Measurements from ENCODE around the gene SP6. TPM values are rescaled to one million over a fixed set of nuclear protein-coding genes. Genes with fewer than 3 reads are reported as not detected.

The SP6 gene
- total RNA-seq, 1 experiment from 2014 or later = 10.8 TPM

- TF ChIP-seq REST (IDR thresholded peaks at IDR 0.05; ENCODE audit: low read depth) = no peak
- peak; percentile 81 for TF ChIP-seq YY1 (IDR thresholded peaks at IDR 0.05; ENCODE audit: extremely low read depth, insufficient replicate concordance, low read depth, low read length)
- no peak for TF ChIP-seq EZH2 (IDR thresholded peaks at IDR 0.05)
These were observed 29.3 kb downstream of the SP6 start, which contains the start of gene OSBPL7 (continued) for GRCh38 chr17:47821424-47822391.

DNA sequence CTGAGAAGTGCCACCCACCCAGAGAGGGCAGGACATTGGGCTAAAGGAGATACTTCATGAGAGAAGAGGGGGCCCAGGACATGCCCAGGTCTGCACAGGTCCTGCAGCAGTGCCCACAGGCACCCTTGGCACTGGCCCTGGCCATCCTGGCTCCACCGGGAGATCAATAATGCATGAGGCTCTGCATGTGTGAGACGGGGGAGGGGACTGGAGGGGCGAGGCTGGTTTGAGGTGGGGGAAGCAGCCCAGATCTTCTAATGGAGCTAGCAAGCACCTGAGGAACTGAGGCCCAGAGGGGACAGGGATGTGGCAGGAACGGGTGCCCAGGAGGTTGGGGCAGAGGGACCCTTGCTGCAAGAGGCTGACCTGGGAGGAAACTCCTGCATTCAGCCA is 29.9 kb downstream of the SP6 start:
- H4K20me1 ChIP-seq (ENCODE audit: insufficient read depth) = no peaks in the 10 kb centered on the region
- no peak overlapping the region for H2AFZ ChIP-seq (ENCODE audit: low read depth, low read length, poor library complexity, severe bottlenecking)
- H3K4me3 ChIP-seq (replicated peaks in 1 of 2; ENCODE audit: low read depth in 1 of 2, low read length in 2 of 2) = peak overlapping the region; percentile 70 to 87
- POLR2A ChIA-PET = interaction anchor here (0.9 to 1.2 kb wide), 3 partner anchors 10 to 164 kb away, joined by 4 to 18 read pairs (median 5); partner anchors contain the start of genes LRRC46, MRPL10 and SP2
- H3K27ac ChIP-seq (ENCODE audit: low read depth, low read length) = peak overlapping the region; percentile 47
- ATAC-seq = peak; percentile 8
- TF ChIP-seq EGR1 (IDR thresholded peaks at IDR 0.05; ENCODE audit: low read depth) = no peak
- TF ChIP-seq ELF1 (IDR thresholded peaks at IDR 0.05; ENCODE audit: borderline replicate concordance, low read depth) = no peak
- TF ChIP-seq EZH2phosphoT487 (IDR thresholded peaks at IDR 0.05; ENCODE audit: borderline replicate concordance) = no peak
- TF ChIP-seq FOSL1 (IDR thresholded peaks at IDR 0.05; ENCODE audit: low read depth) = no peak
- peaks cover 12 to 13% of the 10 kb centered on the region in 2 experiments; a peak in 3 of 4 replicates for H3K36me3 ChIP-seq (ENCODE audit: control insufficient read depth in 1 of 2, insufficient read depth in 2 of 2, low read length in 2 of 2)
- RAD21 ChIA-PET (ENCODE audit: low non-redundant PET in 1 of 2, low total read pairs in 2 of 2, uncharacterized antibody in 2 of 2, unreplicated experiment in 2 of 2) = interaction anchor here in 1 of 2 experiments (0.8 kb wide), 1 partner anchor 11 kb away, joined by 3 read pairs; the partner anchor contains the start of genes LRRC46 and MRPL10
- peak overlapping the region; percentile 93 for H3K4me2 ChIP-seq (ENCODE audit: low read length)
- no peaks in the 10 kb centered on the region for H3K9me3 ChIP-seq (ENCODE audit: control insufficient read depth in 1 of 2, insufficient read depth in 1 of 2, low read depth in 1 of 2, low read length in 2 of 2)
- CTCF ChIA-PET = interaction anchor here (0.8 to 2.6 kb wide), 6 partner anchors 10 to 126 kb away, joined by 3 to 23 read pairs (median 4); partner anchors contain the start of genes LRRC46, MRPL10 and SCRN2
- H3K79me2 ChIP-seq (ENCODE audit: insufficient read depth, low read length) = no peaks in the 10 kb centered on the region
- peak overlapping the region; percentile 75 for H3K9ac ChIP-seq (ENCODE audit: low read length)
- DNase-seq (ENCODE audit: low read depth, low spot score) = no peak
- no peaks in the 10 kb centered on the region for H3K27me3 ChIP-seq (ENCODE audit: insufficient read depth, low read length)
- peaks cover 16 to 27% of the 10 kb centered on the region in 2 experiments for H3K4me1 ChIP-seq (ENCODE audit: control insufficient read depth in 1 of 2, insufficient read depth in 2 of 2, low read length in 2 of 2)
- intact Hi-C loops (cut with micrococcal nuclease) = no loop called here
- no peaks in the 10 kb centered on the region for H3K9me2 ChIP-seq (ENCODE audit: insufficient read depth)
- BruUV-seq (replicated peaks) = no TSS peak

Measured in HCT116 (cell line).